HepG2 (cell line): ENCODE data around the gene MACROD2. TPM values are rescaled to one million over a fixed set of nuclear protein-coding genes. Genes with fewer than 3 reads are reported as not detected.

Experiments
- ATAC-seq: fragments of 200-7000 bp; cut with Tn5 transposase; 3 replicates; pipeline ENCODE4 v1.9.1; 2020; ENCODE audit warnings: mild to moderate bottlenecking, moderate library complexity
- BruUV-seq: library from RNA; stranded (reverse); fragments of 400-500 nt; replicated peaks from 2 replicates; lab custom pipeline; 2021; lab: Mats Ljungman, UMichigan
- CTCF ChIA-PET: fragments of 300-600 bp; formaldehyde crosslinking; extraction: SDS; loops from one replicate; lab custom pipeline; 2021; ENCODE audit warnings: low total read pairs, inconsistent platforms, low intra/inter-chr PET ratio; lab: Yijun Ruan, JAX
- POLR2A ChIA-PET: fragments of 350-600 bp; sonication (Branson Sonifier 250); formaldehyde crosslinking; loops from one replicate; lab custom pipeline; 2020; ENCODE audit warnings: antibody characterized with exemption, inconsistent platforms; lab: Yijun Ruan, JAX
- DNase-seq: peaks from one replicate; pipeline ENCODE4 v3.0.0-alpha.2; 2015; ENCODE audit warnings: low spot score
- FAIRE-seq: peaks from 3 replicates; lab custom pipeline; 2011; peaks lifted over from hg19 to GRCh38; lab: Jason Lieb, UNC
- H2AFZ ChIP-seq: one replicate; pipeline ENCODE4 v1.6.1; 2011; ENCODE audit warnings: low read length, inconsistent platforms
- H3K27ac ChIP-seq: fragments of 300-600 bp; 3 replicates; pipeline ENCODE4 v1.8.0; 2011; ENCODE audit warnings: mixed run types, mild to moderate bottlenecking, mixed read lengths, low read length, inconsistent platforms; ENCODE audit not compliant: insufficient read depth; ENCODE audit errors: extremely low read length
- H3K27me3 ChIP-seq, 2 experiments: fragments of 200-600 bp in 1 of 2; 2 replicates in 1 of 2; 3 replicates in 1 of 2; pipeline versions ENCODE4 v1.6.0 to v1.8.0; 2011; ENCODE audit warnings: low read length in 2 of 2, mild to moderate bottlenecking in 2 of 2, moderate library complexity in 2 of 2, inconsistent platforms in 1 of 2; ENCODE audit not compliant: insufficient read depth in 2 of 2, control insufficient read depth in 1 of 2
- H3K36me3 ChIP-seq, 2 experiments: fragments of 200-600 bp in 1 of 2; replicated peaks in 1 of 2; 2 replicates in 1 of 2; 3 replicates in 1 of 2; pipeline versions ENCODE4 v1.5.1 to v1.8.0; 2011; ENCODE audit warnings: low read length in 2 of 2, inconsistent platforms in 1 of 2; ENCODE audit not compliant: insufficient read depth in 2 of 2, control insufficient read depth in 1 of 2
- H3K4me1 ChIP-seq: 2 replicates; pipeline ENCODE4 v1.5.1; 2012; ENCODE audit warnings: low read length, inconsistent platforms; ENCODE audit not compliant: insufficient read depth
- H3K4me2 ChIP-seq: 2 replicates; pipeline ENCODE4 v1.6.0; 2011; ENCODE audit warnings: low read depth, low read length, inconsistent platforms
- H3K4me3 ChIP-seq, 3 experiments: fragments of 200-600 bp in 1 of 3; sonication (generic), shearing (Covaris generic) in 1 of 3; replicated peaks in 1 of 3; 2 replicates each; pipeline ENCODE4 v1.5.1; 2011 to 2016; ENCODE audit warnings: low read length in 3 of 3, inconsistent platforms in 2 of 3, low read depth in 2 of 3, mild to moderate bottlenecking in 2 of 3, control low read depth in 1 of 3, mixed read lengths in 1 of 3; ENCODE audit not compliant: insufficient read depth in 1 of 3
- H3K79me2 ChIP-seq: one replicate; pipeline ENCODE4 v1.6.1; 2011; ENCODE audit warnings: low read length, inconsistent platforms; ENCODE audit not compliant: insufficient read depth
- H3K9ac ChIP-seq: 2 replicates; pipeline ENCODE4 v1.6.0; 2011; ENCODE audit warnings: mild to moderate bottlenecking, low read depth, low read length, inconsistent platforms; ENCODE audit not compliant: insufficient read depth
- H3K9me3 ChIP-seq: 2 replicates; pipeline ENCODE4 v1.5.1; 2012; ENCODE audit warnings: mild to moderate bottlenecking, low read length
- H4K20me1 ChIP-seq: 2 replicates; pipeline ENCODE4 v1.6.0; 2011; ENCODE audit warnings: inconsistent platforms, mild to moderate bottlenecking, low read length, moderate library complexity; ENCODE audit not compliant: insufficient read depth
- GTF3A ChIP-seq: sonication (generic); formaldehyde crosslinking; conservative IDR thresholded peaks from 2 replicates; pipeline ENCODE4 v1.4.0; 2020; ENCODE audit warnings: mild to moderate bottlenecking, missing genetic modification reagents
- HNRNPL ChIP-seq: fragments of 200-400 bp; formaldehyde crosslinking; IDR thresholded peaks from 2 replicates; pipeline ENCODE4 v1.6.1; 2017; ENCODE audit warnings: mild to moderate bottlenecking, low read depth, low read length
- KLF12 ChIP-seq: sonication (generic); formaldehyde crosslinking; IDR thresholded peaks from 2 replicates; pipeline ENCODE4 v1.4.0; 2020; ENCODE audit warnings: missing genetic modification reagents, borderline replicate concordance
- NCOR1 ChIP-seq: fragments of 200-600 bp; sonication (generic); IDR thresholded peaks from 2 replicates; pipeline ENCODE4 v1.7.0; 2017; ENCODE audit warnings: antibody characterized with exemption, low read length, borderline replicate concordance
- PAF1 ChIP-seq: IDR thresholded peaks from 2 replicates; pipeline ENCODE4 v1.6.1; 2016; ENCODE audit warnings: missing genetic modification reagents, missing compliant biosample characterization
- PHF8 ChIP-seq: sonication (generic); formaldehyde crosslinking; IDR thresholded peaks from 2 replicates; pipeline ENCODE4 v1.5.0; 2020; ENCODE audit warnings: missing genetic modification reagents
- POLR2A ChIP-seq, 2 experiments: IDR thresholded peaks; 2 replicates each; pipeline ENCODE4 v1.6.1; 2011; ENCODE audit warnings: low read depth in 2 of 2, low read length in 2 of 2, mild to moderate bottlenecking in 1 of 2, moderate library complexity in 1 of 2; ENCODE audit not compliant: insufficient read depth in 1 of 2
- REPIN1 ChIP-seq: sonication (generic); formaldehyde crosslinking; IDR thresholded peaks from 2 replicates; pipeline ENCODE4 v1.8.0; 2022; ENCODE audit warnings: missing genetic modification reagents, low read depth, mild to moderate bottlenecking, borderline replicate concordance
- ZFP37 ChIP-seq: sonication (generic); formaldehyde crosslinking; IDR thresholded peaks from 2 replicates; pipeline ENCODE4 v1.4.0; 2020; ENCODE audit warnings: missing genetic modification reagents, borderline replicate concordance
- ZFP62 ChIP-seq: sonication (generic); formaldehyde crosslinking; IDR thresholded peaks from 2 replicates; pipeline ENCODE4 v1.4.0; 2020; ENCODE audit warnings: missing genetic modification reagents
- ZNF160 ChIP-seq: sonication (generic); formaldehyde crosslinking; IDR thresholded peaks from 2 replicates; pipeline ENCODE4 v1.8.0; 2022; ENCODE audit warnings: mild to moderate bottlenecking, inconsistent platforms, missing genetic modification reagents
- ZNF33A ChIP-seq: sonication (generic); formaldehyde crosslinking; IDR thresholded peaks from 2 replicates; pipeline ENCODE4 v1.5.1; 2020; ENCODE audit warnings: missing genetic modification reagents, mild to moderate bottlenecking, moderate library complexity, borderline replicate concordance
- ZSCAN21 ChIP-seq: sonication (generic); formaldehyde crosslinking; IDR thresholded peaks from 2 replicates; pipeline ENCODE4 v1.8.0; 2022; ENCODE audit warnings: mild to moderate bottlenecking, missing genetic modification reagents, moderate library complexity, borderline replicate concordance
- ZZZ3 ChIP-seq: sonication (generic); formaldehyde crosslinking; IDR thresholded peaks from 2 replicates; pipeline ENCODE4 v1.4.0; 2020; ENCODE audit warnings: missing genetic modification reagents, mild to moderate bottlenecking, borderline replicate concordance
- WGBS: methylation state at CpG from one replicate; pipeline ENCODE4 v1.1.6; 2017; ENCODE audit warnings: low lambda C conversion rate; 5-methylcytosine and 5-hydroxymethylcytosine counted together
- in situ Hi-C: cut with HindIII; loops from 2 replicates; pipeline ENCODE4 v1.10.0; 2017; ENCODE audit warnings: low pct_unique_long_range_greater_than_20kb; ENCODE audit not compliant: extremely low pct_ligation_motif_present
- intact Hi-C: fragments of 100-400 bp; cut with micrococcal nuclease; formaldehyde crosslinking; loops from one replicate; pipeline ENCODE4 v1.10.0; 2022; ENCODE audit not compliant: unreplicated experiment
- polyA plus RNA-seq, 8 experiments: library from polyadenylated mRNA; depleted of rRNA in 3 of 8; stranded (reverse) in 7 of 8; unstranded in 1 of 8; fragments of >200 nt; fragmentation: Illumina TruSeq in 4 of 8; extraction: Trizol in 4 of 8; gene quantifications; 2 replicates each; pipeline versions ENCODE4 v1.2.1 to v1.2.3, GENCODE V29; 2011 to 2016; ENCODE audit warnings: low read depth in 4 of 8, missing spikeins in 1 of 8, mixed read lengths in 1 of 8; ENCODE audit not compliant: insufficient read depth in 1 of 8
- total RNA-seq, 5 experiments: library from RNA; depleted of rRNA; stranded (reverse); fragments of >200 nt; fragmentation: Illumina TruSeq; extraction: Trizol; gene quantifications; 2 replicates each; pipeline ENCODE4 v1.2.3, GENCODE V29; 2016; ENCODE audit warnings: low read depth in 1 of 5
- TF ChIP-seq, protein P1 (sequence below): sonication (generic); formaldehyde crosslinking; IDR thresholded peaks from 2 replicates; pipeline ENCODE4 v1.4.0; 2020; ENCODE audit warnings: missing genetic modification reagents, mild to moderate bottlenecking, borderline replicate concordance
- TF ChIP-seq, protein P2 (sequence below): sonication (generic); formaldehyde crosslinking; conservative IDR thresholded peaks from 2 replicates; pipeline ENCODE4 v1.8.0; 2022; ENCODE audit warnings: low read depth, missing genetic modification reagents
- TF ChIP-seq, protein P3 (sequence below): sonication (generic); formaldehyde crosslinking; IDR thresholded peaks from 2 replicates; pipeline ENCODE4 v1.8.0; 2022; ENCODE audit warnings: mild to moderate bottlenecking, missing genetic modification reagents, moderate library complexity
- TF ChIP-seq, protein P4 (sequence below): sonication (generic); formaldehyde crosslinking; conservative IDR thresholded peaks from 2 replicates; pipeline ENCODE4 v1.4.0; 2020; ENCODE audit warnings: missing genetic modification reagents

The MACROD2 gene
- total and polyA plus RNA-seq, 2 of the 13 experiments (the other 11 are each of a cell fraction or from before 2014, with no cell fraction given): 0.13 to 0.51 TPM

DNA sequence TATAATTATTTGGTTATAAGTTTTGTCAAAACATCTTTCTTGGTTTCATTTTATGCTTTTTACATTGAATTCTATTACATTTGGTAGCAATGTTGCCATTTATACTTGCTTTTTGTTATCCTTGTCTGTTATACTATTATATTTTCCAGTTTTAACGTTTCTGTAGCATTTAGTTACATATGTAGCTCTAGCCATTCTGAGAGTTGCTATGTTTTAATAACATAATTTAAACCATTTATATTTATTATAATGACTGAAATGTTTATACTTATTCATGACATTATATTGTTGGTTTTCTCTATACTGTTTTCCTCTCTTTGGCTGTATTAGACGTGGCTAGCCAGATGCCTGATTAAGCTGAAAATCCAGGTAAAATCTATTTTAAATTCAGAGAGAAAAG lies 594.1 kb downstream of the MACROD2 start:
- no peak overlapping the region for H3K4me2 ChIP-seq
- in situ Hi-C loops (no loop called here), intact Hi-C loops (no loop called here)
- DNase-seq (no peak), ATAC-seq (no peak), FAIRE-seq (no peak)
- no peak overlapping the region for H2AFZ ChIP-seq
- no peaks in the 10 kb centered on the region for H3K27me3 ChIP-seq
- CTCF ChIA-PET: no interaction called here
- no peak overlapping the region for H3K27ac ChIP-seq
- no peak overlapping the region for H3K9ac ChIP-seq
- no peaks in the 10 kb centered on the region for H3K4me1 ChIP-seq
- no peaks in the 10 kb centered on the region for H3K36me3 ChIP-seq
- H3K4me3 ChIP-seq: no peak overlapping the region; a peak in 1 of 6 replicates
- H3K9me3 ChIP-seq: no peaks in the 10 kb centered on the region
- WGBS: 0% methylated on average over 2 of the region's 2 CpGs
- no peaks in the 10 kb centered on the region for H4K20me1 ChIP-seq
- BruUV-seq: no TSS peak
- POLR2A ChIA-PET: no interaction called here
- no peaks in the 10 kb centered on the region for H3K79me2 ChIP-seq
- TF ChIP-seq REPIN1 (CRISPR knock-in tag) (no peak), ZNF160 (CRISPR knock-in tag) (no peak), NCOR1 (no peak), ZZZ3 (CRISPR knock-in tag) (no peak), GTF3A (CRISPR knock-in tag) (no peak), ZFP62 (CRISPR knock-in tag) (no peak), ZFP37 (CRISPR knock-in tag) (no peak), PHF8 (no peak), POLR2A (IDR thresholded peaks at IDR 0.05; ENCODE audit: insufficient read depth in 1 of 2, low read depth in 2 of 2, low read length in 2 of 2) (no peak), KLF12 (CRISPR knock-in tag) (no peak), HNRNPL (no peak), ZSCAN21 (no peak), PAF1 (CRISPR knock-in tag) (no peak), ZNF33A (no peak)
- TF ChIP-seq, protein P1, sequence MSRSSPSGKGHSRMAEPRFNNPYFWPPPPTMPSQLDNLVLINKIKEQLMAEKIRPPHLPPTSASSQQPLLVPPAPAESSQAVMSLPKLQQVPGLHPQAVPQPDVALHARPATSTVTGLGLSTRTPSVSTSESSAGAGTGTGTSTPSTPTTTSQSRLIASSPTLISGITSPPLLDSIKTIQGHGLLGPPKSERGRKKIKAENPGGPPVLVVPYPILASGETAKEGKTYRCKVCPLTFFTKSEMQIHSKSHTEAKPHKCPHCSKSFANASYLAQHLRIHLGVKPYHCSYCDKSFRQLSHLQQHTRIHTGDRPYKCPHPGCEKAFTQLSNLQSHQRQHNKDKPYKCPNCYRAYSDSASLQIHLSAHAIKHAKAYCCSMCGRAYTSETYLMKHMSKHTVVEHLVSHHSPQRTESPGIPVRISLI (CRISPR knock-in tag): no peak
- TF ChIP-seq, protein P2, sequence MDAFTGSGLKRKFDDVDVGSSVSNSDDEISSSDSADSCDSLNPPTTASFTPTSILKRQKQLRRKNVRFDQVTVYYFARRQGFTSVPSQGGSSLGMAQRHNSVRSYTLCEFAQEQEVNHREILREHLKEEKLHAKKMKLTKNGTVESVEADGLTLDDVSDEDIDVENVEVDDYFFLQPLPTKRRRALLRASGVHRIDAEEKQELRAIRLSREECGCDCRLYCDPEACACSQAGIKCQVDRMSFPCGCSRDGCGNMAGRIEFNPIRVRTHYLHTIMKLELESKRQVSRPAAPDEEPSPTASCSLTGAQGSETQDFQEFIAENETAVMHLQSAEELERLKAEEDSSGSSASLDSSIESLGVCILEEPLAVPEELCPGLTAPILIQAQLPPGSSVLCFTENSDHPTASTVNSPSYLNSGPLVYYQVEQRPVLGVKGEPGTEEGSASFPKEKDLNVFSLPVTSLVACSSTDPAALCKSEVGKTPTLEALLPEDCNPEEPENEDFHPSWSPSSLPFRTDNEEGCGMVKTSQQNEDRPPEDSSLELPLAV (CRISPR knock-in tag): no peak
- TF ChIP-seq, protein P3, sequence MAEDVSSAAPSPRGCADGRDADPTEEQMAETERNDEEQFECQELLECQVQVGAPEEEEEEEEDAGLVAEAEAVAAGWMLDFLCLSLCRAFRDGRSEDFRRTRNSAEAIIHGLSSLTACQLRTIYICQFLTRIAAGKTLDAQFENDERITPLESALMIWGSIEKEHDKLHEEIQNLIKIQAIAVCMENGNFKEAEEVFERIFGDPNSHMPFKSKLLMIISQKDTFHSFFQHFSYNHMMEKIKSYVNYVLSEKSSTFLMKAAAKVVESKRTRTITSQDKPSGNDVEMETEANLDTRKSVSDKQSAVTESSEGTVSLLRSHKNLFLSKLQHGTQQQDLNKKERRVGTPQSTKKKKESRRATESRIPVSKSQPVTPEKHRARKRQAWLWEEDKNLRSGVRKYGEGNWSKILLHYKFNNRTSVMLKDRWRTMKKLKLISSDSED (CRISPR knock-in tag): no peak
- TF ChIP-seq, protein P4, sequence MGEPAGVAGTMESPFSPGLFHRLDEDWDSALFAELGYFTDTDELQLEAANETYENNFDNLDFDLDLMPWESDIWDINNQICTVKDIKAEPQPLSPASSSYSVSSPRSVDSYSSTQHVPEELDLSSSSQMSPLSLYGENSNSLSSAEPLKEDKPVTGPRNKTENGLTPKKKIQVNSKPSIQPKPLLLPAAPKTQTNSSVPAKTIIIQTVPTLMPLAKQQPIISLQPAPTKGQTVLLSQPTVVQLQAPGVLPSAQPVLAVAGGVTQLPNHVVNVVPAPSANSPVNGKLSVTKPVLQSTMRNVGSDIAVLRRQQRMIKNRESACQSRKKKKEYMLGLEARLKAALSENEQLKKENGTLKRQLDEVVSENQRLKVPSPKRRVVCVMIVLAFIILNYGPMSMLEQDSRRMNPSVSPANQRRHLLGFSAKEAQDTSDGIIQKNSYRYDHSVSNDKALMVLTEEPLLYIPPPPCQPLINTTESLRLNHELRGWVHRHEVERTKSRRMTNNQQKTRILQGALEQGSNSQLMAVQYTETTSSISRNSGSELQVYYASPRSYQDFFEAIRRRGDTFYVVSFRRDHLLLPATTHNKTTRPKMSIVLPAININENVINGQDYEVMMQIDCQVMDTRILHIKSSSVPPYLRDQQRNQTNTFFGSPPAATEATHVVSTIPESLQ (CRISPR knock-in tag): no peak
